ENCODE measurements around the gene MRPL1.
A peak's percentile ranks its signal among the peaks of the same experiment; 100 is the strongest.

The MRPL1 gene

GRCh38 chr4:77859256-77859655, 3.4 kb upstream of the MRPL1 start:
- no peaks in the 10 kb centered on the region for H3K36me3 ChIP-seq (ENCODE audit: control insufficient read depth in 2 of 2, insufficient read depth in 1 of 2, low read length in 2 of 2)
- H3K9me3 ChIP-seq (ENCODE audit: control insufficient read depth, insufficient read depth, low read depth, low read length): no peaks in the 10 kb centered on the region
- TF ChIP-seq BCL6B (tag by site-specific recombination; IDR thresholded peaks at IDR 0.05) (peak; percentile 95), GLI4 (tag by site-specific recombination; IDR thresholded peaks at IDR 0.05) (no peak), ZNF654 (tag by site-specific recombination; IDR thresholded peaks at IDR 0.05; ENCODE audit: low read depth) (no peak), ZNF473 (tag by site-specific recombination; IDR thresholded peaks at IDR 0.05) (no peak), ZNF707 (tag by site-specific recombination; IDR thresholded peaks at IDR 0.05) (no peak), ZNF37A (tag by site-specific recombination; IDR thresholded peaks at IDR 0.05) (no peak)
- TF ChIP-seq, protein P1, sequence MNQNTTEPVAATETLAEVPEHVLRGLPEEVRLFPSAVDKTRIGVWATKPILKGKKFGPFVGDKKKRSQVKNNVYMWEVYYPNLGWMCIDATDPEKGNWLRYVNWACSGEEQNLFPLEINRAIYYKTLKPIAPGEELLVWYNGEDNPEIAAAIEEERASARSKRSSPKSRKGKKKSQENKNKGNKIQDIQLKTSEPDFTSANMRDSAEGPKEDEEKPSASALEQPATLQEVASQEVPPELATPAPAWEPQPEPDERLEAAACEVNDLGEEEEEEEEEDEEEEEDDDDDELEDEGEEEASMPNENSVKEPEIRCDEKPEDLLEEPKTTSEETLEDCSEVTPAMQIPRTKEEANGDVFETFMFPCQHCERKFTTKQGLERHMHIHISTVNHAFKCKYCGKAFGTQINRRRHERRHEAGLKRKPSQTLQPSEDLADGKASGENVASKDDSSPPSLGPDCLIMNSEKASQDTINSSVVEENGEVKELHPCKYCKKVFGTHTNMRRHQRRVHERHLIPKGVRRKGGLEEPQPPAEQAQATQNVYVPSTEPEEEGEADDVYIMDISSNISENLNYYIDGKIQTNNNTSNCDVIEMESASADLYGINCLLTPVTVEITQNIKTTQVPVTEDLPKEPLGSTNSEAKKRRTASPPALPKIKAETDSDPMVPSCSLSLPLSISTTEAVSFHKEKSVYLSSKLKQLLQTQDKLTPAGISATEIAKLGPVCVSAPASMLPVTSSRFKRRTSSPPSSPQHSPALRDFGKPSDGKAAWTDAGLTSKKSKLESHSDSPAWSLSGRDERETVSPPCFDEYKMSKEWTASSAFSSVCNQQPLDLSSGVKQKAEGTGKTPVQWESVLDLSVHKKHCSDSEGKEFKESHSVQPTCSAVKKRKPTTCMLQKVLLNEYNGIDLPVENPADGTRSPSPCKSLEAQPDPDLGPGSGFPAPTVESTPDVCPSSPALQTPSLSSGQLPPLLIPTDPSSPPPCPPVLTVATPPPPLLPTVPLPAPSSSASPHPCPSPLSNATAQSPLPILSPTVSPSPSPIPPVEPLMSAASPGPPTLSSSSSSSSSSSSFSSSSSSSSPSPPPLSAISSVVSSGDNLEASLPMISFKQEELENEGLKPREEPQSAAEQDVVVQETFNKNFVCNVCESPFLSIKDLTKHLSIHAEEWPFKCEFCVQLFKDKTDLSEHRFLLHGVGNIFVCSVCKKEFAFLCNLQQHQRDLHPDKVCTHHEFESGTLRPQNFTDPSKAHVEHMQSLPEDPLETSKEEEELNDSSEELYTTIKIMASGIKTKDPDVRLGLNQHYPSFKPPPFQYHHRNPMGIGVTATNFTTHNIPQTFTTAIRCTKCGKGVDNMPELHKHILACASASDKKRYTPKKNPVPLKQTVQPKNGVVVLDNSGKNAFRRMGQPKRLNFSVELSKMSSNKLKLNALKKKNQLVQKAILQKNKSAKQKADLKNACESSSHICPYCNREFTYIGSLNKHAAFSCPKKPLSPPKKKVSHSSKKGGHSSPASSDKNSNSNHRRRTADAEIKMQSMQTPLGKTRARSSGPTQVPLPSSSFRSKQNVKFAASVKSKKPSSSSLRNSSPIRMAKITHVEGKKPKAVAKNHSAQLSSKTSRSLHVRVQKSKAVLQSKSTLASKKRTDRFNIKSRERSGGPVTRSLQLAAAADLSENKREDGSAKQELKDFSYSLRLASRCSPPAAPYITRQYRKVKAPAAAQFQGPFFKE (tag by site-specific recombination; IDR thresholded peaks at IDR 0.05; ENCODE audit: borderline replicate concordance): no peak
- H3K27ac ChIP-seq (ENCODE audit: extremely low read depth, low read depth, low read length): no peak overlapping the region
- H3K4me3 ChIP-seq (ENCODE audit: low read depth, low read length): no peak overlapping the region
- ChIA-PET CTCF (no interaction called here), POLR2A (no interaction called here)
- no peaks in the 10 kb centered on the region; the same call in 1 of the 2 replicates for H3K4me1 ChIP-seq (ENCODE audit: control insufficient read depth, insufficient read depth, low read length)

GRCh38 chr4:77861495-77861894, 1.1 kb upstream of the MRPL1 start:
- Histone ChIP-seq H3K9me3 (ENCODE audit: control insufficient read depth, insufficient read depth, low read depth, low read length) (no peaks in the 10 kb centered on the region), H3K4me1 (ENCODE audit: control insufficient read depth, insufficient read depth, low read length) (no peaks in the 10 kb centered on the region; the same call in 1 of the 2 replicates), H3K36me3 (ENCODE audit: control insufficient read depth in 2 of 2, insufficient read depth in 1 of 2, low read length in 2 of 2) (peaks cover 5% of the 10 kb centered on the region in 2 experiments; a peak in 2 of 3 replicates), H3K4me3 (ENCODE audit: low read depth, low read length) (no peak overlapping the region), H3K27ac (ENCODE audit: extremely low read depth, low read depth, low read length) (no peak overlapping the region)
- ChIA-PET CTCF (interaction anchor here (0.7 to 1.2 kb wide), 3 partner anchors 49 to 129 kb away, joined by 3 to 7 read pairs (median 4); no protein-coding TSS in a partner anchor), POLR2A (interaction anchor here (1.4 to 2.0 kb wide), 3 partner anchors 9 to 44 kb away, joined by 6 to 14 read pairs (median 11); no protein-coding TSS in a partner anchor)
- no peak for TF ChIP-seq ZNF76 (tag by site-specific recombination; IDR thresholded peaks at IDR 0.05; ENCODE audit: borderline replicate concordance, low read depth)
- no peak for TF ChIP-seq ZNF138 (tag by site-specific recombination; IDR thresholded peaks at IDR 0.05; ENCODE audit: borderline replicate concordance)
- no peak for TF ChIP-seq ZNF174 (tag by site-specific recombination; IDR thresholded peaks at IDR 0.05)
- no peak for TF ChIP-seq ZSCAN23 (tag by site-specific recombination; IDR thresholded peaks at IDR 0.05)
- TF ChIP-seq ZNF555 (tag by site-specific recombination; conservative IDR thresholded peaks at IDR 0.05): no peak
- TF ChIP-seq ZNF2 (tag by site-specific recombination; IDR thresholded peaks at IDR 0.05): no peak
- TF ChIP-seq YY2 (tag by site-specific recombination; IDR thresholded peaks at IDR 0.05): no peak
- TF ChIP-seq ZNF423 (tag by site-specific recombination; IDR thresholded peaks at IDR 0.05): no peak
- no peak for TF ChIP-seq ZNF544 (tag by site-specific recombination; IDR thresholded peaks at IDR 0.05)
- TF ChIP-seq ZNF398 (tag by site-specific recombination; IDR thresholded peaks at IDR 0.05): no peak
- TF ChIP-seq ZNF791 (tag by site-specific recombination; IDR thresholded peaks at IDR 0.05): no peak
- TF ChIP-seq ZNF501 (tag by site-specific recombination; IDR thresholded peaks at IDR 0.05): no peak
- TF ChIP-seq ZNF792 (tag by site-specific recombination; IDR thresholded peaks at IDR 0.05): no peak
- TF ChIP-seq SP3 (tag by site-specific recombination; IDR thresholded peaks at IDR 0.05): no peak
